Testis (tissue), 3 donors: Measurements from ENCODE around the gene HOXA13. TPM values are rescaled to one million over a fixed set of nuclear protein-coding genes. Genes with fewer than 3 reads are reported as not detected.

Experiments used
- DNase-seq: peaks from one replicate; pipeline ENCODE4 v3.0.0-alpha.2; 2019
- H3K27ac ChIP-seq, 2 donors: fragments of 200-600 bp; sonication (generic); one replicate each; pipeline ENCODE4 v1.5.1; 2019
- H3K27me3 ChIP-seq: fragments of 200-600 bp; sonication (generic); one replicate; pipeline ENCODE4 v1.5.1; 2019
- H3K36me3 ChIP-seq: fragments of 200-600 bp; sonication (generic); one replicate; pipeline ENCODE4 v1.5.1; 2017; ENCODE audit warnings: low read depth; ENCODE audit errors: missing control alignments
- H3K4me1 ChIP-seq: fragments of 200-600 bp; sonication (generic); one replicate; pipeline ENCODE4 v1.5.1; 2019
- H3K4me3 ChIP-seq, 2 donors: fragments of 200-600 bp; sonication (generic); one replicate each; pipeline ENCODE4 v1.5.1; 2017 to 2019
- H3K9me3 ChIP-seq: fragments of 200-600 bp; sonication (generic); one replicate; pipeline ENCODE4 v1.5.1; 2017
- POLR2A ChIP-seq: fragments of 450-650 bp; IDR thresholded peaks from one replicate; pipeline ENCODE4 v1.6.1; 2017; ENCODE audit warnings: antibody characterized with exemption, mild to moderate bottlenecking, moderate library complexity
- WGBS, 2 donors: methylation state at CpG; one replicate each; pipeline ENCODE4 v1.1.5; 2018; 5-methylcytosine and 5-hydroxymethylcytosine counted together
- intact Hi-C: fragments of 100-400 bp; cut with DNase I; formaldehyde crosslinking; loops from one replicate; pipeline ENCODE4 v1.15.1; 2023; ENCODE audit warnings: low total_unique reads
- polyA plus RNA-seq: library from polyadenylated mRNA; stranded (reverse); fragments of 350-450 nt; fragmentation: Illumina TruSeq; extraction: RNeasy Lipid Tissue Mini Kit (QIAGEN cat#74804); gene quantifications from one replicate; pipeline ENCODE4 v1.2.3, GENCODE V29; 2014; ENCODE audit warnings: low read depth, low replicate concordance; ENCODE audit not compliant: insufficient read depth
- total RNA-seq, 2 donors: library from RNA; depleted of rRNA; stranded (reverse); fragments of >200 nt; gene quantifications; one replicate each; pipeline ENCODE4 v1.2.3, GENCODE V29; 2016
- TF ChIP-seq, protein P1 (sequence below), 3 experiments: fragments of 450-650 bp in 2 of 3; fragments of 200-600 bp in 1 of 3; sonication (generic) in 1 of 3; IDR thresholded peaks; one replicate each; pipeline ENCODE4 v1.5.1; 2016 to 2019; ENCODE audit warnings: antibody characterized with exemption in 3 of 3, mild to moderate bottlenecking in 2 of 3, moderate library complexity in 1 of 3

HOXA13 gene
- total and polyA plus RNA-seq, 3 donors from 2014 or later = 0.30 TPM; not detected in 2

GRCh38 chr7:27185854-27186667, 13.8 kb downstream of the HOXA13 start:
- Histone ChIP-seq H3K27ac (no peak overlapping the region), H3K27me3 (peaks cover 8% of the 10 kb centered on the region), H3K4me3 (no peak overlapping the region), H3K9me3 (no peaks in the 10 kb centered on the region), H3K36me3 (no peaks in the 10 kb centered on the region), H3K4me1 (peaks cover 7% of the 10 kb centered on the region)
- WGBS, 2 donors = 8 to 9% methylated on average over 17 to 24 of the region's 24 CpGs
- DNase-seq = peak; percentile 6
- intact Hi-C loops = no loop called here
- no peak for TF ChIP-seq POLR2A
- TF ChIP-seq, protein P1, sequence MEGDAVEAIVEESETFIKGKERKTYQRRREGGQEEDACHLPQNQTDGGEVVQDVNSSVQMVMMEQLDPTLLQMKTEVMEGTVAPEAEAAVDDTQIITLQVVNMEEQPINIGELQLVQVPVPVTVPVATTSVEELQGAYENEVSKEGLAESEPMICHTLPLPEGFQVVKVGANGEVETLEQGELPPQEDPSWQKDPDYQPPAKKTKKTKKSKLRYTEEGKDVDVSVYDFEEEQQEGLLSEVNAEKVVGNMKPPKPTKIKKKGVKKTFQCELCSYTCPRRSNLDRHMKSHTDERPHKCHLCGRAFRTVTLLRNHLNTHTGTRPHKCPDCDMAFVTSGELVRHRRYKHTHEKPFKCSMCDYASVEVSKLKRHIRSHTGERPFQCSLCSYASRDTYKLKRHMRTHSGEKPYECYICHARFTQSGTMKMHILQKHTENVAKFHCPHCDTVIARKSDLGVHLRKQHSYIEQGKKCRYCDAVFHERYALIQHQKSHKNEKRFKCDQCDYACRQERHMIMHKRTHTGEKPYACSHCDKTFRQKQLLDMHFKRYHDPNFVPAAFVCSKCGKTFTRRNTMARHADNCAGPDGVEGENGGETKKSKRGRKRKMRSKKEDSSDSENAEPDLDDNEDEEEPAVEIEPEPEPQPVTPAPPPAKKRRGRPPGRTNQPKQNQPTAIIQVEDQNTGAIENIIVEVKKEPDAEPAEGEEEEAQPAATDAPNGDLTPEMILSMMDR (IDR thresholded peaks at IDR 0.05) = no peak

- H3K4me1 ChIP-seq = peaks cover 7% of the 10 kb centered on the region
These were observed 14.7 kb downstream of the HOXA13 start, which contains the start of gene HOXA11 for GRCh38 chr7:27185013-27185853. Gene HOXA11, minus strand, starts transcription at chr7:27185232. Its CDS starts 88 bp downstream, at chr7:27185144.

GRCh38 chr7:27184337-27185012, 15.4 kb downstream of the HOXA13 start:
- peak overlapping the region in 1 of 2 donors; percentile 13 for H3K4me3 ChIP-seq
- H3K27me3 ChIP-seq = peaks cover 8% of the 10 kb centered on the region
- peak; percentile 28 for DNase-seq
- H3K4me1 ChIP-seq = peaks cover 7% of the 10 kb centered on the region
- H3K9me3 ChIP-seq = no peaks in the 10 kb centered on the region
- no peak for TF ChIP-seq POLR2A
- TF ChIP-seq, protein P1 (IDR thresholded peaks at IDR 0.05) = no peak
- WGBS, 2 donors = 3% methylated on average over 31 to 72 of the region's 72 CpGs
- no peaks in the 10 kb centered on the region for H3K36me3 ChIP-seq
- H3K27ac ChIP-seq = no peak overlapping the region
- intact Hi-C loops = no loop called here

More at GRCh38 chr7:27185013-27185853, 14.7 kb downstream of the HOXA13 start, which contains the start of gene HOXA11:
- no peak within 1 kb of the TSS for H3K27ac ChIP-seq
- no peak for TF ChIP-seq POLR2A
- TF ChIP-seq, protein P1 (IDR thresholded peaks at IDR 0.05) = no peak
- H3K27me3 ChIP-seq = peaks cover 8% of the 10 kb centered on the region
- peak; percentile 13 for DNase-seq
- peak within 1 kb of the TSS in 1 of 2 donors; percentile 13 for H3K4me3 ChIP-seq
- no peaks in the 10 kb centered on the region for H3K36me3 ChIP-seq
- intact Hi-C loops = no loop called here
- WGBS, 2 donors = 6 to 8% methylated on average over 32 to 38 of the region's 43 CpGs
- no peaks in the 10 kb centered on the region for H3K9me3 ChIP-seq

GRCh38 chr7:27183682-27184336, 16.1 kb downstream of the HOXA13 start:
- Histone ChIP-seq H3K9me3 (no peaks in the 10 kb centered on the region), H3K27me3 (peaks cover 8% of the 10 kb centered on the region), H3K4me1 (peaks cover 7% of the 10 kb centered on the region), H3K27ac (no peak overlapping the region), H3K4me3 (no peak overlapping the region), H3K36me3 (no peaks in the 10 kb centered on the region)
- DNase-seq = no peak
- intact Hi-C loops = no loop called here
- TF ChIP-seq, protein P1 (IDR thresholded peaks at IDR 0.05) = no peak
- TF ChIP-seq POLR2A = no peak
- WGBS, 2 donors = 6 to 7% methylated on average over 30 of the region's 30 CpGs
